ENCODE measurements around the gene SSBP3.

DNA sequence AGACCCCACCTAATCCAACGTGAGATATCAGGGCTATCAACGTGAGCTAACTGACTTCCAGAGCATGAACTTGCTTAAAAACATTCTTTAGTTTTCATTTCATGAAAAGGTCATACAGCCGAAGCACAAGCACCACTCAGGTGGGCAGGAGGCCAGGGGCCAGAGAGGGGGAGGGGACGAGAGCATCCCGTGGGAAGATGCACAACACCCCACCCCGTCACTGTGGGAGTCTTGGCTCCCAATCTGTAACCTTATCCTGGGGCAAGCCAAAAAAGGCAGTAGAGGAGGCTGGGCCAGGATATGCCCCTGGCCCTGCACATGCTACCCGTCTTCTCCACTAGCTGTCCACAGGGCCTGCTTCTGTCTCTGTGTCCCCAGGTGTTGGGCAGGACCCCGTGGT, 31.4 kb downstream of the SSBP3 start:
- no peak for TF ChIP-seq POLR2A (IDR thresholded peaks at IDR 0.05)
- TF ChIP-seq, protein P1, sequence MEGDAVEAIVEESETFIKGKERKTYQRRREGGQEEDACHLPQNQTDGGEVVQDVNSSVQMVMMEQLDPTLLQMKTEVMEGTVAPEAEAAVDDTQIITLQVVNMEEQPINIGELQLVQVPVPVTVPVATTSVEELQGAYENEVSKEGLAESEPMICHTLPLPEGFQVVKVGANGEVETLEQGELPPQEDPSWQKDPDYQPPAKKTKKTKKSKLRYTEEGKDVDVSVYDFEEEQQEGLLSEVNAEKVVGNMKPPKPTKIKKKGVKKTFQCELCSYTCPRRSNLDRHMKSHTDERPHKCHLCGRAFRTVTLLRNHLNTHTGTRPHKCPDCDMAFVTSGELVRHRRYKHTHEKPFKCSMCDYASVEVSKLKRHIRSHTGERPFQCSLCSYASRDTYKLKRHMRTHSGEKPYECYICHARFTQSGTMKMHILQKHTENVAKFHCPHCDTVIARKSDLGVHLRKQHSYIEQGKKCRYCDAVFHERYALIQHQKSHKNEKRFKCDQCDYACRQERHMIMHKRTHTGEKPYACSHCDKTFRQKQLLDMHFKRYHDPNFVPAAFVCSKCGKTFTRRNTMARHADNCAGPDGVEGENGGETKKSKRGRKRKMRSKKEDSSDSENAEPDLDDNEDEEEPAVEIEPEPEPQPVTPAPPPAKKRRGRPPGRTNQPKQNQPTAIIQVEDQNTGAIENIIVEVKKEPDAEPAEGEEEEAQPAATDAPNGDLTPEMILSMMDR (IDR thresholded peaks at IDR 0.05): no peak
